ENCODE data around the gene SLC4A3.

DNA sequence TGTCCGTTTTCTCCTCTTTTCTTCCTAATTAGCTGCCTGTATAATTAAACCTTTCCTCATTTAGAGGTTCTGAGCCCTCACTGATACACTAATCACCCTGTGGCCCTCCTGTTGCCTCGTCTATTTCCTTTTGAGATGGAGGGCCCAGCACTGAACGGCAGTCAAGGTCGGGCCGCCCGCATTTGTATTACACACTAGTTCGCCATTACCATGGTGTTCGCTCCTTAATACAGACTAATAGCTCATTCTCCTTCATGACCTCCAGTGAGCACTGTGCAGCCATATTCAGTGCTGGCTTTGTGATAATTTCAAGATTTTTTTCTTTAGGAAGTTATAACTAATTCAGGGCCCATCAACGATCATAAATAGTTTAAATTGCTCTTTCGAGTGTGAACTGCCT, 64.1 kb downstream of the SLC4A3 start:
- TF ChIP-seq, protein P1, sequence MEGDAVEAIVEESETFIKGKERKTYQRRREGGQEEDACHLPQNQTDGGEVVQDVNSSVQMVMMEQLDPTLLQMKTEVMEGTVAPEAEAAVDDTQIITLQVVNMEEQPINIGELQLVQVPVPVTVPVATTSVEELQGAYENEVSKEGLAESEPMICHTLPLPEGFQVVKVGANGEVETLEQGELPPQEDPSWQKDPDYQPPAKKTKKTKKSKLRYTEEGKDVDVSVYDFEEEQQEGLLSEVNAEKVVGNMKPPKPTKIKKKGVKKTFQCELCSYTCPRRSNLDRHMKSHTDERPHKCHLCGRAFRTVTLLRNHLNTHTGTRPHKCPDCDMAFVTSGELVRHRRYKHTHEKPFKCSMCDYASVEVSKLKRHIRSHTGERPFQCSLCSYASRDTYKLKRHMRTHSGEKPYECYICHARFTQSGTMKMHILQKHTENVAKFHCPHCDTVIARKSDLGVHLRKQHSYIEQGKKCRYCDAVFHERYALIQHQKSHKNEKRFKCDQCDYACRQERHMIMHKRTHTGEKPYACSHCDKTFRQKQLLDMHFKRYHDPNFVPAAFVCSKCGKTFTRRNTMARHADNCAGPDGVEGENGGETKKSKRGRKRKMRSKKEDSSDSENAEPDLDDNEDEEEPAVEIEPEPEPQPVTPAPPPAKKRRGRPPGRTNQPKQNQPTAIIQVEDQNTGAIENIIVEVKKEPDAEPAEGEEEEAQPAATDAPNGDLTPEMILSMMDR (conservative IDR thresholded peaks at IDR 0.05) = no peak
- TF ChIP-seq EZH2 (IDR thresholded peaks at IDR 0.05; ENCODE audit: low read depth) = no peak
